Stomach (tissue), 4 donors: Measurements from ENCODE around the gene SCAI.
"Not testable (repeated sequence)": the region's sequence is repeated elsewhere in the genome, so short reads cannot be mapped to it uniquely, and the experiment has no call there.

Experiments used
- CTCF ChIP-seq, 7 experiments: fragments of 450-650 bp in 4 of 7; fragments of 200-600 bp in 3 of 7; sonication (generic) in 3 of 7; IDR thresholded peaks; one replicate each; pipeline ENCODE4 v1.5.1; 2016 to 2019; ENCODE audit warnings: antibody characterized with exemption in 7 of 7, control low read depth in 2 of 7, mild to moderate bottlenecking in 1 of 7
- POLR2A ChIP-seq, 4 donors: fragments of 450-650 bp; IDR thresholded peaks; one replicate each; pipeline ENCODE4 v1.6.1; 2016; ENCODE audit warnings: antibody characterized with exemption in 4 of 4, control low read depth in 2 of 4, mild to moderate bottlenecking in 1 of 4, moderate library complexity in 1 of 4

- TF ChIP-seq POLR2A, CTCF (IDR thresholded peaks at IDR 0.05): not testable (repeated sequence)
Measured at GRCh38 chr9:124920394-124920793, 222.9 kb downstream of the SCAI start.
